NOMO-1 treated with dmso at 0.1 percent for 144 hours (cell line): ENCODE data around the gene PRPF4.
A peak's percentile ranks its signal among the peaks of the same experiment; 100 is the strongest.
"Not testable (repeated sequence)": the region's sequence is repeated elsewhere in the genome, so short reads cannot be mapped to it uniquely, and the experiment has no call there.

Experiments used
- DNase-seq: peaks from one replicate; lab custom pipeline; 2025; ENCODE audit not compliant: unreplicated experiment; lab: John Stamatoyannopoulos, UW

PRPF4 gene

GRCh38 chr9:113275157-113276131 is at the start of gene PRPF4, which contains the start of gene CDC26:
Gene PRPF4, plus strand, starts transcription at chr9:113275658. Its CDS starts 86 bp downstream, at chr9:113275744.
Gene CDC26, minus strand, starts transcription at chr9:113275572. Its CDS starts 3,065 bp downstream, at chr9:113272507.
- peak; percentile 98 for DNase-seq

DNA sequence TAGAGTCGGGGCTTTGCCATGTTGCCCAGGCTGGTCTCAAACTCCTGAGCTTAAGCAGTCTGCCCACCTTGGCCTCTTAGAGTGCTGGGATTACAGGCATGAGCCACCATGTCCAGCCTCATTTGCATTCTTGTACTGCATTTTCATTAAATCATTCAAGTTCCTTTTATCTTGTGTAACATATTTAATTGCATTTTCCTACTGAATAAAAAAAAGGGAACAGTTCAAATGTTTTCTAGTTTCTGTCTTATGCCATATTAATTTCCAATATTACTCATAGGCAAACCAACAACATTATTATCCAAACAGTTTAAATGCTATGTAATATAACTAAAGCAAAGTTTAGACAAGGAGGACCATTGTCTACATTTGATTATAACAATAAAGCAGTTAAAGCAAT is 48.0 kb upstream of the PRPF4 start:
- no peak for DNase-seq

GRCh38 chr9:113228130-113228665 is 47.3 kb upstream of the PRPF4 start:
- no peak for DNase-seq

DNA sequence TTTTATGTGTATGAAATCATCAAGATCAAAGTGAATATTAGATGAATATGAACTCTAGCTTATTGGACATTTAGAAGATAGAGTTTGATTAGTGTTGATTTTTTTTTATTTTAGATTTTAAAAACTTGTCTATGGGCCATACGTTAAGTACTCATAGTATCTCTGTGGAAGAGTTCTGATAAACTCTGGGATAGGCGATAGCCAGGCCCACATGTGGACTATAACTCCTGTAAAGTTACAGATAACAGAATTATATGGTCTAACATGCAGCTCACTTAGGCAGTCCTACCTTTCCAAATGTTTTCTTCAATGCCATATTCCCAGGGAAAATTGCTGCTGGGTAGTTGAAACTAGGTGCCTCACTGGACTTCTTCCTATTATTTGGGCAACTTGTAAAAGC is 43.8 kb upstream of the PRPF4 start:
- no peak for DNase-seq

DNA sequence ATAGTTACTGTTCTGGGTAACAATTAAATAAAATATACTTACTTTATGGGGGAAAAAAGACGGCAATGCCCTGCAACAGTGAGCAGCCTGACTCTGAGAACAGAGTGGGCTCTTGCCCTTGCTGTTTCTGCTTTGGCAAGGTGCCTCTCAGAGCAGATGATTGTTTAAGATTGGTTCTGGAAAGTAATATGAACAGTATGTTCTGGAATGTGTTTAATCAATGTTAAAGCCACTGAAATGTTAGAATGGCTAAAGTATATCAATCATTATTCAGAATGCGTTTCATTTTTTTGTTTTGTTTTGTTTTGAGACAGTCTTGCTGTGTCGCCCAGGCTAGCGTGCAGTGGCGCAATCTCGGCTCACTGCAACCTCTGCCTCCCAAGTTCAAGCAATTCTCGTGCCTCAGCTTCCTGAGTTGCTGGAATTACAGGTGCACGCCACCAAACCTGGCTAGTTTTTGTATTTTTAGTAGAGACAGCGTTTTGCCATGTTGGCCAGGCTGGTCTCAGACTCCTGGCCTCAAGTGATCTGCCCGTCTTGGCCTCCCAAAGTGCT is 39.7 kb upstream of the PRPF4 start:
- not testable (repeated sequence) for DNase-seq

DNA sequence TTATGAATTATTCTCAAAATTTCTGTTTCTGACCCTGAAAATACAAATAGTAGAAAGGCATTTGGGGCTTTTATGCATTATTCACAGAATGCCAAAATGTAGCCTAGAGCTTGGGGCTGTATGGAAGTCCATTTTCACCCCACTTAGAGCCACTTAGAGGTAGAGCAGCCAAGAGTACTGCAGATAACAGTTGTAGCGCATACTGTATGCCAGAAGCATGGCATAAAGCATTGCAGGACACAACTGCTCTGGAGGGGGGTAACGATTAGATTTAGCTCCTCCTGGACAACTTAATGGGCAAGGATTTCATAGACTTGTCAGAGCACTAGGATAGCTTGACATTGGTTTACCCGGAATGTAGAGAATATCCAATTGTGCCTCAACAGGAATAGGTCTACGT is 38.4 kb upstream of the PRPF4 start:
- no peak for DNase-seq

DNA sequence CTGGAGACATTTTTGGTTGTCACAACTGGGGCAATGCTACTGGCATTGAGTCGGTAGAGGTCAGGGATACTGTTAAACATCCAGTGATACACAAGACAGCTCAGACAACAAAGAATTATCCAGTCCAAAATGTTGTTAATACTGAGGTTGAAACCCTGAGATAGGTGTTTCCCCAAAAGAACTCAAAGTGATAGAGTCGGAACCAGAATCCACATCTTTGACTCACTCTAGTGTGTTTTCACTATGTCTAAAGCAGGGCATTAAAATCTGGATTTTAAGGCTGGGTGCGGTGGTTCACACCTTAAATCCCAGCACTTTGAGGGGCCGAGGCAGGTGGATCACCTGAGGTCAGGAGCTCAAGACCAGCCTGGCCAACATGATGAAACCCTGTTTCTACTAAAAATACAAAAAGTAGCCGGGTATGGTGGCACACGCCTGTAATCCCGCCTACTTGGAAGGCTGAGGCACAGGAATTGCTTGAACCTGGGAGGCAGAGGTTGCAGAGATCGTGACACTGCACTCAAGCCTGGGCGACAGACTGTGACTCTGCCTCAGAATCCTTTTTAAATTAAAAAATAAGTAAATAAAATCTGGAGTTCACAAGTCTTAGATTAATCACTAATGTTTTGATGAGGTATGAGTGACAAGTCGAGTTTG is 37.1 kb upstream of the PRPF4 start:
- DNase-seq: no peak

- DNase-seq: no peak
Observed at GRCh38 chr9:113238859-113239232, 36.6 kb upstream of the PRPF4 start.

GRCh38 chr9:113241161-113241560 is 34.3 kb upstream of the PRPF4 start:
- no peak for DNase-seq

DNA sequence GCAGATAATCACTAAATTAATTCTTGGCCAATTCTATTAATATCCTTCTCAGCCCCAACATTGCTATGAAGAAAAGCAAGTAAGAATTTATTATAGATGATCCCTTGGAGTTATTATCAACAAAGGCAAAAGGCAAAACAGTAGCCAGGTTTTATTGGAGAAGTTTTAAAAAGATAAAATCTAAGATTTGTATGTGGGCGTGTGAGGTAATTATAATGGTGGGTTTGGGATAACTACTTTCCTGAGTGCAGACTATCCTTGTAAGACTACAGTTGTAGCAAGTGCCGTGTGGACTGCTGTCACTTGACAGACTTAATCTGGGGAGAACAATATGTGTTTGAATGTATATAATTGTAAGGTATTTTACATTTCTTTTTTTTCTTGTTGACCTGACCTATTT is 30.9 kb upstream of the PRPF4 start:
- no peak for DNase-seq

- DNase-seq: no peak
Observed at GRCh38 chr9:113245894-113246293, 29.6 kb upstream of the PRPF4 start.

GRCh38 chr9:113246928-113247327 is 28.5 kb upstream of the PRPF4 start:
- DNase-seq: peak; percentile 51

GRCh38 chr9:113247640-113248039 is 27.8 kb upstream of the PRPF4 start:
- DNase-seq: no peak

DNA sequence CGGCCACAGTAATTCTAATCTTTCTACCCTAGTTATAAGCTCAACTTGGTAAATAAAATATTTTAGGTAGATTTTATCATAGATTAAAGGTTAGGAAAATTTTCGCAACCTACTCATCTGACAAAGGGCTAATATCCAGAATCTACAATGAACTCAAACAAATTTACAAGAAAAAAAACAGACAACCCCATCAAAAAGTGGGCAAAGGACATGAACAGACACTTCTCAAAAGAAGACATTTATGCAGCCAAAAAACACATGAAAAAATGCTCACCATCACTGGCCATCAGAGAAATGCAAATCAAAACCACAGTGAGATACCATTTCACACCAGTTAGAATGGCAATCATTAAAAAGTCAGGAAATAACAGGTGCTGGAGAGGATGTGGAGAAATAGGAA is 25.8 kb upstream of the PRPF4 start:
- not testable (repeated sequence) for DNase-seq

DNA sequence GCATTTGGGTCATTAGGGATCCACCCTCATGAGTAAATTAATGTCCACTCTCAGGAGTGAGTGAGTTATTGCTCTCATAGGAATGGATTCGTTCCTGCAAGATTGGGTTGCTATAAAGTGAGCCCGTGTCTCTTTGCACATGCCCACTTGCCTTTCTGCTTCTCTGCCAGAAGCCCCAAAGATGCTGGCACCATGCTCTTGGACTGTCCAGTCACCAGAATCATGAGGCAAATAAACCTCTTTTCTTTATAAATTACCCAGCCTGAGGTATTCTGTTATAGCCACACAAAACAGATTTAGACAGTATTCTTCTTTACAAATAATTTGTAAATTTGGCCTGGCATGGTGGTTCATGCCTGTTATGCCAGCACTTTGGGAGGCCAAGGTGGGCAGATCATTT is 24.7 kb upstream of the PRPF4 start:
- no peak for DNase-seq

GRCh38 chr9:113254991-113255390 is 20.5 kb upstream of the PRPF4 start:
- no peak for DNase-seq

DNA sequence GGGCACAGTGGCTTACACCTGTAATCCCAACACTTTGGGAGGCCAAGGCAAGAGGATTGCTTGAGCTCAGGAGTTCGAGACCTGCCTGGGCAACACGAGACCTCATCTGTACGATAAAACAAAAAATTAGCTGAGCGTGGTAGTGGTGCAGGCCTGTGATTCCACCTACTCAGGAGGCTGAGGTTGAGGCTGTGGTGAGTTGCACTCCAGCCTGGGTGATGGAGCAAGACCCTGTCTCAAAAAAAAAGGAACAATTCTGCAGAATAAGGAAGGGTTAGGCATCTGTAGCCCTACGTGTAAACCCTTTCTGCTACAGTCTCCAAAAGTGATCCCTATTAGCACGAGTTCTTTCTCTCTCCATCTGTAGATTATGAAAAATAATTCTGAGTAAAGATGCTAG is 20.0 kb upstream of the PRPF4 start:
- DNase-seq: peak; percentile 67

DNA sequence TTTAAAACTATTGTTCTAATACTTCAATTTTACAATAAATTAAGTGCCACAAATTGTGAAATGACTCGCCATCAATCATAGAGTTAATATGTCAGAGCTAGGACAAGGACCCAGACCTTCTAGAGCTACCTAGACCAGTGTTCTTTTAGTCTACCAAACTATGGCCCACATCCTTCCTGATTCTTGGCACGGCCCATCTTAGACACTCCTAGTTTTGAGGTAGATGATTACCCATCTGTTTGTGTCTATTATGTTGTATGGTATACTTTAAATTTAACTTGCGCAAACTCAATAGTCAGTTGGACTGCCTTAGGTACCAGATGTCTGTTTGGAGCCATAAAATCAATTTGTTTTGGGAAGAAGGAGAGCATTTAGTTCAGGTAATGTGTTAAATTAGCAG is 17.6 kb upstream of the PRPF4 start:
- DNase-seq: no peak

GRCh38 chr9:113258282-113258681 is 17.2 kb upstream of the PRPF4 start:
- DNase-seq: no peak

GRCh38 chr9:113261917-113262671 is 13.4 kb upstream of the PRPF4 start:
- no peak for DNase-seq

GRCh38 chr9:113266174-113266573 is 9.3 kb upstream of the PRPF4 start:
- DNase-seq: no peak
